GM23338 (cell line): ENCODE data around the gene ZNF219. TPM values are rescaled to one million over a fixed set of nuclear protein-coding genes. Genes with fewer than 3 reads are reported as not detected.

Experiments used
- ATAC-seq: fragments of 200-7000 bp; cut with Tn5 transposase; 3 replicates; pipeline ENCODE4 v1.9.1; 2020
- DNase-seq: peaks from one replicate; pipeline ENCODE4 v3.0.0-alpha.2; 2015; ENCODE audit warnings: low spot score
- H2AFZ ChIP-seq: fragments of 200-600 bp; sonication (generic); 2 replicates; pipeline ENCODE4 v1.8.0; 2016; ENCODE audit warnings: antibody characterized with exemption, mild to moderate bottlenecking, moderate library complexity
- H3F3A ChIP-seq: fragments of 200-600 bp; sonication (generic); replicated peaks from 2 replicates; pipeline ENCODE4 v1.8.0; 2017; ENCODE audit warnings: antibody characterized with exemption, mixed run types, low read depth
- H3K27ac ChIP-seq: fragments of 200-600 bp; sonication (generic); 2 replicates; pipeline ENCODE4 v1.6.1; 2016; ENCODE audit warnings: low read depth
- H3K27me3 ChIP-seq: fragments of 200-600 bp; sonication (generic); 2 replicates; pipeline ENCODE4 v1.8.0; 2016; ENCODE audit warnings: mild to moderate bottlenecking, mixed run types, moderate library complexity; ENCODE audit not compliant: insufficient read depth
- H3K36me3 ChIP-seq: fragments of 200-600 bp; sonication (generic); 2 replicates; pipeline ENCODE4 v1.8.0; 2016; ENCODE audit warnings: mild to moderate bottlenecking; ENCODE audit not compliant: insufficient read depth
- H3K4me1 ChIP-seq: fragments of 200-600 bp; sonication (generic); 2 replicates; pipeline ENCODE4 v1.8.0; 2016; ENCODE audit warnings: mild to moderate bottlenecking, moderate library complexity; ENCODE audit not compliant: insufficient read depth
- H3K4me2 ChIP-seq: fragments of 200-600 bp; sonication (generic); 2 replicates; pipeline ENCODE4 v1.7.1; 2017; ENCODE audit warnings: mixed run types
- H3K4me3 ChIP-seq: fragments of 200-600 bp; sonication (generic); 2 replicates; pipeline ENCODE4 v1.6.1; 2016; ENCODE audit warnings: mixed run types
- H3K79me2 ChIP-seq: fragments of 200-600 bp; sonication (generic); replicated peaks from 2 replicates; pipeline ENCODE4 v1.8.0; 2017; ENCODE audit warnings: mild to moderate bottlenecking; ENCODE audit not compliant: insufficient read depth
- H3K9me2 ChIP-seq: fragments of 200-600 bp; sonication (generic); 2 replicates; pipeline ENCODE4 v1.8.0; 2017; ENCODE audit not compliant: insufficient read depth
- H4K20me1 ChIP-seq: fragments of 200-600 bp; sonication (generic); replicated peaks from 2 replicates; pipeline ENCODE4 v1.8.0; 2017; ENCODE audit warnings: mild to moderate bottlenecking; ENCODE audit not compliant: insufficient read depth
- H3K27ac Mint-ChIP-seq: 2 replicates; pipeline ENCODE4 v1.8.0; 2020; ENCODE audit warnings: inconsistent platforms, mild to moderate bottlenecking, moderate library complexity, mixed read lengths
- H3K27me3 Mint-ChIP-seq: 3 replicates; pipeline ENCODE4 v1.8.0; 2022; ENCODE audit warnings: low read depth, mild to moderate bottlenecking, moderate library complexity, mixed read lengths, inconsistent platforms; ENCODE audit not compliant: insufficient read depth, poor library complexity
- H3K36me3 Mint-ChIP-seq: 3 replicates; pipeline ENCODE4 v1.8.0; 2021; ENCODE audit warnings: low read depth, mild to moderate bottlenecking, inconsistent platforms, moderate library complexity, mixed read lengths
- H3K4me1 Mint-ChIP-seq: 3 replicates; pipeline ENCODE4 v1.8.0; 2020; ENCODE audit warnings: mild to moderate bottlenecking, inconsistent platforms, mixed read lengths
- H3K4me3 Mint-ChIP-seq: 3 replicates; pipeline ENCODE4 v1.8.0; 2021; ENCODE audit warnings: moderate library complexity, mild to moderate bottlenecking, inconsistent platforms, mixed read lengths
- H3K9me3 Mint-ChIP-seq: 3 replicates; pipeline ENCODE4 v1.8.0; 2020; ENCODE audit warnings: moderate library complexity, mild to moderate bottlenecking, inconsistent platforms, mixed read lengths
- CREB1 ChIP-seq: fragments of 250-450 bp; sonication (Bioruptor Pico); IDR thresholded peaks from 2 replicates; pipeline ENCODE4 v1.5.0; 2020; ENCODE audit warnings: low read depth, mild to moderate bottlenecking, moderate library complexity
- ETS1 ChIP-seq: IDR thresholded peaks from 2 replicates; pipeline ENCODE4 v1.6.1; 2016; ENCODE audit warnings: antibody characterized with exemption
- EZH2 ChIP-seq: fragments of 200-600 bp; sonication (generic); IDR thresholded peaks from one replicate; pipeline ENCODE4 v1.8.0; 2017; ENCODE audit warnings: antibody characterized with exemption, mild to moderate bottlenecking, low read depth; ENCODE audit not compliant: unreplicated experiment
- EZH2phosphoT487 ChIP-seq: fragments of 200-600 bp; sonication (generic); IDR thresholded peaks from one replicate; pipeline ENCODE4 v1.8.1; 2018; ENCODE audit warnings: antibody characterized with exemption; ENCODE audit not compliant: unreplicated experiment
- JUNB ChIP-seq: IDR thresholded peaks from one replicate; pipeline ENCODE4 v1.6.1; 2016; ENCODE audit warnings: antibody characterized with exemption; ENCODE audit not compliant: unreplicated experiment
- NANOG ChIP-seq: IDR thresholded peaks from 2 replicates; pipeline ENCODE4 v1.6.1; 2016; ENCODE audit warnings: antibody characterized with exemption, borderline replicate concordance
- POLR2AphosphoS5 ChIP-seq: IDR thresholded peaks from 2 replicates; pipeline ENCODE4 v1.6.1; 2016; ENCODE audit warnings: antibody characterized with exemption, low read depth
- REST ChIP-seq: IDR thresholded peaks from one replicate; pipeline ENCODE4 v1.6.1; 2018; ENCODE audit warnings: antibody characterized with exemption; ENCODE audit not compliant: unreplicated experiment
- STAT1 ChIP-seq: IDR thresholded peaks from one replicate; pipeline ENCODE4 v1.6.1; 2016; ENCODE audit warnings: antibody characterized with exemption; ENCODE audit not compliant: unreplicated experiment
- ZNF114 ChIP-seq: fragments of 250-450 bp; sonication (Bioruptor Pico); IDR thresholded peaks from 2 replicates; pipeline ENCODE4 v1.5.0; 2020; ENCODE audit warnings: mild to moderate bottlenecking, moderate library complexity
- ZNF331 ChIP-seq: fragments of 250-450 bp; sonication (Bioruptor Pico); IDR thresholded peaks from 2 replicates; pipeline ENCODE4 v1.5.0; 2020; ENCODE audit warnings: low read depth, mild to moderate bottlenecking, moderate library complexity
- ZNF462 ChIP-seq: fragments of 250-450 bp; sonication (Bioruptor Pico); IDR thresholded peaks from 2 replicates; pipeline ENCODE4 v1.5.0; 2020; ENCODE audit warnings: mild to moderate bottlenecking, moderate library complexity
- polyA plus RNA-seq: library from polyadenylated mRNA; unstranded; fragments of >200 nt; fragmentation: Nextera tagmentation; extraction: Ambion mirVana; gene quantifications from 2 replicates; pipeline ENCODE4 v1.2.1, GENCODE V29; 2016
- total RNA-seq: library from RNA; depleted of rRNA; stranded (reverse); fragments of >200 nt; shearing (Covaris generic); gene quantifications from 2 replicates; pipeline ENCODE4 v1.2.3, GENCODE V29; 2014
- TF ChIP-seq, protein P1 (sequence below), 2 experiments: fragments of 200-600 bp in 1 of 2; sonication (generic) in 1 of 2; conservative IDR thresholded peaks; 2 replicates each; pipeline versions ENCODE4 v1.5.1 to v1.6.1; 2016 to 2017; ENCODE audit warnings: antibody characterized with exemption in 2 of 2, low read depth in 2 of 2, mild to moderate bottlenecking in 2 of 2, moderate library complexity in 1 of 2

ZNF219 gene
- total and polyA plus RNA-seq, 2 experiments from 2014 or later, result 37.7 to 153 TPM

GRCh38 chr14:21075719-21076437 is 22.6 kb downstream of the ZNF219 start:
- H3K4me1 ChIP-seq, result peaks cover 13% of the 10 kb centered on the region
- no peak overlapping the region for H3K4me3 ChIP-seq
- no peak overlapping the region; the same call in 2 of the 3 replicates for H3K4me3 Mint-ChIP-seq
- no peaks in the 10 kb centered on the region for H3K9me2 ChIP-seq
- no peak overlapping the region for H2AFZ ChIP-seq
- H3K36me3 Mint-ChIP-seq, result peaks cover 81% of the 10 kb centered on the region
- H3F3A ChIP-seq, result peaks cover 4% of the 10 kb centered on the region
- no peak overlapping the region; the same call in 1 of the 2 replicates for H3K27ac Mint-ChIP-seq
- peaks cover 19% of the 10 kb centered on the region for H3K4me1 Mint-ChIP-seq
- H4K20me1 ChIP-seq, result peaks cover 3% of the 10 kb centered on the region
- DNase-seq (no peak), ATAC-seq (no peak)
- H3K36me3 ChIP-seq, result peaks cover 12% of the 10 kb centered on the region; the same call in 1 of the 2 replicates
- no peaks in the 10 kb centered on the region for H3K27me3 ChIP-seq
- TF ChIP-seq ZNF462 (CRISPR knock-in tag), result no peak
- TF ChIP-seq ZNF114 (CRISPR knock-in tag), result no peak
- no peak for TF ChIP-seq JUNB
- no peak for TF ChIP-seq CREB1 (CRISPR knock-in tag)
- no peak for TF ChIP-seq ZNF331 (CRISPR knock-in tag)
- no peak for TF ChIP-seq REST
- TF ChIP-seq NANOG, result no peak
- TF ChIP-seq STAT1, result no peak
- TF ChIP-seq EZH2phosphoT487, result no peak
- TF ChIP-seq ETS1, result no peak
- TF ChIP-seq POLR2AphosphoS5, result no peak
- TF ChIP-seq, protein P1, sequence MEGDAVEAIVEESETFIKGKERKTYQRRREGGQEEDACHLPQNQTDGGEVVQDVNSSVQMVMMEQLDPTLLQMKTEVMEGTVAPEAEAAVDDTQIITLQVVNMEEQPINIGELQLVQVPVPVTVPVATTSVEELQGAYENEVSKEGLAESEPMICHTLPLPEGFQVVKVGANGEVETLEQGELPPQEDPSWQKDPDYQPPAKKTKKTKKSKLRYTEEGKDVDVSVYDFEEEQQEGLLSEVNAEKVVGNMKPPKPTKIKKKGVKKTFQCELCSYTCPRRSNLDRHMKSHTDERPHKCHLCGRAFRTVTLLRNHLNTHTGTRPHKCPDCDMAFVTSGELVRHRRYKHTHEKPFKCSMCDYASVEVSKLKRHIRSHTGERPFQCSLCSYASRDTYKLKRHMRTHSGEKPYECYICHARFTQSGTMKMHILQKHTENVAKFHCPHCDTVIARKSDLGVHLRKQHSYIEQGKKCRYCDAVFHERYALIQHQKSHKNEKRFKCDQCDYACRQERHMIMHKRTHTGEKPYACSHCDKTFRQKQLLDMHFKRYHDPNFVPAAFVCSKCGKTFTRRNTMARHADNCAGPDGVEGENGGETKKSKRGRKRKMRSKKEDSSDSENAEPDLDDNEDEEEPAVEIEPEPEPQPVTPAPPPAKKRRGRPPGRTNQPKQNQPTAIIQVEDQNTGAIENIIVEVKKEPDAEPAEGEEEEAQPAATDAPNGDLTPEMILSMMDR (conservative IDR thresholded peaks at IDR 0.05; ENCODE audit: low read depth in 2 of 2), result no peak
- no peak for TF ChIP-seq EZH2
- H3K27ac ChIP-seq, result no peak overlapping the region
- H3K27me3 Mint-ChIP-seq, result peaks cover 14% of the 10 kb centered on the region
- H3K4me2 ChIP-seq, result no peak overlapping the region
- H3K79me2 ChIP-seq, result peaks cover 6% of the 10 kb centered on the region
- no peaks in the 10 kb centered on the region; the same call in 1 of the 3 replicates for H3K9me3 Mint-ChIP-seq
